HG03460 (cell line): ENCODE data around the gene ENPP6.
"Not testable (repeated sequence)": the region's sequence is repeated elsewhere in the genome, so short reads cannot be mapped to it uniquely, and the experiment has no call there.

Source experiments
- ATAC-seq: cut with Tn5 transposase; IDR thresholded peaks from one replicate; pipeline ENCODE4 v1.9.1; 2021; ENCODE audit not compliant: unreplicated experiment

The ENPP6 gene

DNA sequence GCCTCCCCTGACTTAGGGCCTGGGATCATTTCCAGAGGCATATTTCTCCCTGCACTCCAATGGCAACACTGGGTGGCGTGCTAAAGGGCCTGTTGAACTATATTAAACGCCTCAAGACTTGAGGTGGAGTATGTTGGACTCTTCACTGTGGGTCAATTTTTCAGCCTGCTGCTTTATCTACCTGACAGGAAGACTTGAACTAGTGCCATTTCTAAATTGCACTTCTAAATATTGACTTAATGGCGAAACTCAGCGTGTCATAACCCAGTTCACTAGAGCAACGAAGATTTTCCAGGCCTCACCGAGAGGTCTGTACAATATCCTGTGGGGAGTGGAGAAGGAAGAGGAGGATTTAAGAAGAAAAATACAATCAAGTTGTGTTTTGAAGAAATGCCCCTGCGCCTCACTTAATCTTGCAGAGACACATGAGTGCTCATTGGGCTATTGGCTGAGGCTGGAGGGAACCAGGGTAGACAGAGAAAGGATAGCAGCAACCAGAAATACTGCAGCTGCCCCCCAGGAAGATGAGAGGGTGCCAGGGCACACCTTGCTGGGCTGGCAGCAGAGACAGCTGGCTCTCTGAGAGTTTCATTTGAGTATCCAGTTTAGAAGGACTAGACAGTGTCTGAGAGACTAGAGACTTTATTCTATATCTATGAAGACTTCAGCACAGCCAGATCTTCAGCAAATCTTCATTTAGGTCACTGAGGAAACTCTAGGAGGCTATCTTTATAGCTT, 67.4 kb downstream of the ENPP6 start:
- ATAC-seq, result no peak

GRCh38 chr4:184148738-184149637, 68.7 kb downstream of the ENPP6 start:
- no peak for ATAC-seq

DNA sequence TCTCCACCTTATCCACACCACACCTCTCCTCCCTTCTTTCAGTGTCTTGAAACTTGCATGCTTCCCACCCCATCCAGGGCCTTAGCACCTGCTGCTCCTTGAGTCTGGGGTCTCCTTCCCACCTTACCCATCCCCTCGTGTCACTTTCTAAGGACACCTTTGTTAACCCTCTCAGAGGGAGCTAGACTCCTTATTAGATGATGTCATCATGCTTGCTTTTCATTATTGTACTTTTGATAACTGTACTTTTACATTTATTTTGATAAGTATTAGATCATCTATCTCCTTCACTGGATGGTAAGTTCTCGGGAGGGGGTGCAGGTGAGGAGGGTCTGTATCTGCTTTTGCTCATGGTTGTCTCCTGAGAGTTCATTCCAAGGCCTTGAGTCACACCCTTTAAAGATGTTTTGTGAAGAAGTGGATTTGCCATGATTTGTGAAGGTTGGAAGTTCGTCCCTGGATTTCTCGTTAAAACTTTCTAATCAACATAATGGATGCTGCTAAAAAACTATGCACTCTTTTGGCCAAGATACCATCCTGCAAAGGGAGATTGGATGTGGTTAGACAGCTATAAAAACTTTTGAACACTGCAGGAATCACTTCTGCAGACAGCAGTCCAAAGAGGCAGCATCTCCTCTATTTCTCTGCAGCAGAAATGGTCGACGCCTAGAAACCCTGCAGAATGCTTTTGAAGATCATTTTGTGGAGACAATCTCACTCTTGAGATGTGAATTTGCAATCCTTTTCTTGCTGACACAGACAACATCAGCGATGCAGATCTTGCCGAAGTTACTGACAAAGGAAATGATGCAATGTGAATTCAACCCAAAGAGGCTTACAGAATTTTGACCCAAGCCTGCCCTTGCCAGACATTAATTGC, 69.6 kb downstream of the ENPP6 start:
- ATAC-seq, result no peak

DNA sequence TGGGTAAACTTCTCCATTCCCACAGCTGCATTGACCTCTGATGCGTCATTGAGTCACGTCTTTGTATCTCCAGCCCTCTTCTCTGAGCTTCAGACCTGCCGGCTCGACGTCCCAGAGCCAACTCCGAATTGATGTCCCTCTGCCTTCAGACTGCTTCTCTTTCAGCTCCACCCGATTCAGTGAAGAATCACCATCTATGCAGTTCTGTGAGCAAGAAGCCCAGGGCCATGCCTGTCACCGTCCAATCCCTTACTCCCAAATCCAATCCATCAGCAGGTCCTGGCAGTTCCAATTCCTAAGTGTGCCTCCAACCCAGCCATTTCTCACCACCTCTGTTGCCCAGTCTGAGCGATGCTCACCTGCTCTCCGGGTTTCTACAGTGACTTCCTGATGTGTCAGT, 70.7 kb downstream of the ENPP6 start:
- ATAC-seq, result no peak

- no peak for ATAC-seq
Observed at GRCh38 chr4:184145596-184145995, 72.1 kb downstream of the ENPP6 start.

DNA sequence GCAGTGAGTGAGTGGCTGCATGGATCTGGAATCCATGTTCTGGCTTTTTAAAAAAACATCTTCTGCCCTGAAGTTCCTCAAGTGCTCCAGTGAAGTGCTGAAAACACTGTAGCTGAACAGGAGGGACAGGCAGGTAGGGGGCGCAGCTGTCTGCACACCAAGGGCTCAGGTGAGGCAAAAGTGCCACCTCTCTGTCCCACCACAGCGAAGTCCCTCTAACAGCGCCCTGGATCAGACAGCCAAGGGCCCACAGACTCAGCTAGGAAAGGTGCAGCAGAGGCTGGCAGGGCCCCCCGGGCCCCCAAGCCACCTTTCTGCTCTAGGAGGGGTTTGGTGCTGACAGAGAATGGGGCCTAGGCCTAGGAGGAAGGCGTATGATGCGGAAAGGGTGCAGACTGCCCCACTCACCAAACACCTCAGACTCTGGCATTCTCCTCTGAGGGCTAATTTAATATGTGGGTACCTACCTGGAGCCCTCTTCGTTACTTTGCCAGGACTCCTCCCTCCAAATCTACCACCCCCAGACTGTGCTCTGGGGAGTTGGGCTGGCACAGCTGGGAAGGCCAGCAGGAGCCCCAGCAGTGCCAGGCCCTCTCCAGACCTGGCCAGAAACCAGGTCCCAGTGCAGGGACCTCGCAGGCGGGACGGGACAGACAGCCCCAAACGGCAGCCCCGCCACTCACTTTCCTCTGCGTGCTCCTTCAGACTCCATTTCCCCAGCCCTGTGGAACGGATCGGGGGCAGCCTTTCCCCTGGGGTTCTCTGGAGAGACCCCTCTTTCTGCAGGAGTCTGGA, 73.7 kb downstream of the ENPP6 start:
- no peak for ATAC-seq

GRCh38 chr4:184142121-184143000, 75.3 kb downstream of the ENPP6 start:
- no peak for ATAC-seq

- ATAC-seq, result not testable (repeated sequence)
Observed at GRCh38 chr4:184140901-184141300, 76.8 kb downstream of the ENPP6 start.

DNA sequence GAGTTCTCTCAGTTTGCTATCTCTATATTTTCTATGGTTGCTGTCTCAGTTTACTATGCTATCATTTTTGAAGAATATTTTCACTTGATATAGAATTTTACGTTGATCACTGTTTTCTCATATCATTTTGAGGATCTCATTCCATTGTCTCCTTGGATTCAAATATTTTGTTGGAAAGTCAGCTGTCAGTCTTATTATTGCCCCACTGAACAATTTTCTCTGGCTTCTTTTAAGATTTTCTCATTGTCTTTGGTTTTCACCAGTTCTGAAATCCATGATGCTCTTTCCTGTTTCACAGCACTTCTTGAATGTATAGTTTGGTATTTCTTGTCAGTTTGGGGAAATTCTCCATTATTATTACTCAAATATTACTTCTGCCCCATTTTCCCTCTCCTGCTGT, 81.1 kb downstream of the ENPP6 start:
- ATAC-seq, result no peak

GRCh38 chr4:184126800-184127199, 90.9 kb downstream of the ENPP6 start:
- ATAC-seq, result no peak

DNA sequence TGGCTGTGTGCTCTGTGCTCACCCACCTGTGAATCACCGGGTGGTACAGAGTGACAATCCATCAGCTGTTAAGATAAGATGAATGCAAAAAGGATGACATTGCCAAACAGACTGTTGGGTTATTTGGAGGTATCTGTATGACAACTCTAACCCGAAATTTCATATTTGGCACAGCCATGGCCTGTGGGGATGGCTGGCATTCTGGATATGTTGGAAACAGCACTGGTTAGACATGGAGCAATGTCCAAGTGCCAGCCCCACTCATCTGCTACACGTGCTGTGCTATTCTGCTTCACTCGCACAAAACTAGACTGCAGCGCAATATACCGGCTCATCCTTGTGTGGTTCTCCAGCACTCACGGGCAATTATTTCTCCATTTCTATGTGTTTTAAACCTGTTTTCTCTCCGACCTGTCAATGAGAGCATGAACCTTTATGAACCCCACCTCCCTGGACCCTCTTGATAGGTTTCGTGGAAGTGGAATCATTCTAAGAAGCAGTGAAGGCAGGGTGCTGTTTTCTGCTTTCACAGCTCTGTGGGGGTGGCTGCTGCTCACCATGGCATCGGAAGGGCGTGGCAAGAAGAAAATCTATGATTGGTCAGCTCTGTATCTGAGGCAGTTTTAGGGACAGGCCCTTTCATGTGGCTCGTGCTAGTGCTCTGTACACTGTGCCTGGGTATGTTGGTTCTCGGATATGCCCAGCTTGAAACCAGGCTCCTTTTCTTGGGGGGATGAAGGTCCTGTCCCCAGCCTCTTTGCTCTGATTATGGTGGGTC, 94.9 kb downstream of the ENPP6 start:
- no peak for ATAC-seq

- ATAC-seq, result no peak
Observed at GRCh38 chr4:184120549-184121127, 97.0 kb downstream of the ENPP6 start.

- ATAC-seq, result no peak
Observed at GRCh38 chr4:184117662-184118199, 99.9 kb downstream of the ENPP6 start.

DNA sequence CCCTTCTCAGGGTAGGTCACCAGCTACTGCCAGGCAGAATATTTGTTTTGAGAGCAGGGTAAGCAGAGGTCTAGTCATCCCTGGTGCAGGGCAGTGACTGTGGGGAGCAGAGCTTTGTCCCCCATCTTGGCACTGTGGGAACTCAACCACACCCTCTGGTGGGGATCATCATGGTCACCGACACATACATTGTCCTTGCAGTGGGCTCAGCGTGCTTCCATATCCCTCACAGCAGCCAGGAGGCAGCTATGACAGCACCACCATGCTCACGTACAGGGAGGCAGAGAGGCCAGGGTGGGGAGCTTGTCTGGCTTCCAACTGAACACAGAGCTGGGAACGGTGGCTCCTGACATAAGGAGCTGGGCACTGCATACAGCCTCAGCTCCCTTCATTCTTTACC, 102.3 kb downstream of the ENPP6 start:
- no peak for ATAC-seq

- ATAC-seq, result no peak
Observed at GRCh38 chr4:184114431-184114830, 103.2 kb downstream of the ENPP6 start.

GRCh38 chr4:184112006-184112550, 105.6 kb downstream of the ENPP6 start:
- no peak for ATAC-seq

DNA sequence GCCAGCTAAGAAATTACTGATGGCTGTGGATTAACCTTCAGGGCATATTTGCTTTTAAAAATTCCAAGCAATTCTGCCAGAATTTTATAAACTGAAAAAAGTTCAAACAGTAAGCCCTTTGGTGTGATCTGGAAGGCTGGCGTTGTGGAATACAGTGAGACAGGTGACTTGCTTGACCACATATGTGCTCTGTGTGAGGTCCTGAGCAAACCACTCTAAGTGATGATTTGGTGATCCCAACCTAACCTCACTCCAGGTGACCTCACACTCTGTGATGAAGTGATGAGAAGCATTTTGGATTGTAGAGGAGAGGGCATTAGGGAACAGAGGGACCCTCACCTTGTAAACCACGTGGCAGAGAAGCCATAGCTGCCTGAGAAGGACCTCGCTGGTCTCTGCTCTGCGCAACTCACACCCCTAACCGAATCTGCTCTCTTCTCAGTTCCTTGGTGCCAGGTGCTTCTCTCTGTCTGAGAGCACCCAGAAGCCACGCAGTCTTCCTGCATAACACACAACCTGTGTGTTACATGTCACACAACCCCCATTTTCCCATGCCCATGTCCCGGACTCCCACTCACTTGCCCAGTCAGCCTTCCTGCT, 106.3 kb downstream of the ENPP6 start:
- ATAC-seq, result no peak
